GM12892 (cell line): Measurements from ENCODE around the gene SLC4A5.

ENCODE experiments used
- POLR2A ChIP-seq: IDR thresholded peaks from 2 replicates; pipeline ENCODE4 v1.6.1; 2011; ENCODE audit warnings: low read depth, low read length, control low read depth
- TAF1 ChIP-seq: IDR thresholded peaks from 2 replicates; pipeline ENCODE4 v1.6.1; 2011; ENCODE audit warnings: low read depth, mild to moderate bottlenecking, control low read depth, low read length, borderline replicate concordance

- TF ChIP-seq POLR2A, result no peak
- no peak for TF ChIP-seq TAF1
Measured at GRCh38 chr2:74267068-74267467, 76.1 kb downstream of the SLC4A5 start.
